Transverse colon (tissue), 4 donors: ENCODE data around the gene KRT8. TPM values are rescaled to one million over a fixed set of nuclear protein-coding genes. Genes with fewer than 3 reads are reported as not detected.

Experiments used
- DNase-seq: peaks from one replicate; pipeline ENCODE4 v3.0.0-alpha.2; 2019
- H3K27ac ChIP-seq, 4 donors: fragments of 200-600 bp; sonication (generic); 2 replicates each; pipeline ENCODE4 v1.5.1; 2016 to 2018; ENCODE audit warnings: inconsistent platforms in 4 of 4
- H3K27me3 ChIP-seq: fragments of 200-600 bp; sonication (generic); 2 replicates; pipeline ENCODE4 v1.5.1; 2017; ENCODE audit warnings: inconsistent platforms
- H3K36me3 ChIP-seq, 4 donors: fragments of 200-600 bp; sonication (generic); 2 replicates each; pipeline ENCODE4 v1.5.1; 2017 to 2019; ENCODE audit warnings: inconsistent platforms in 4 of 4
- H3K4me1 ChIP-seq, 4 donors: fragments of 200-600 bp; sonication (generic); 2 replicates each; pipeline ENCODE4 v1.5.1; 2017 to 2020; ENCODE audit warnings: inconsistent platforms in 4 of 4
- H3K4me3 ChIP-seq, 4 donors: fragments of 200-600 bp; sonication (generic); 1 replicate in 1 of 4; 2 replicates in 3 of 4; pipeline versions ENCODE4 v1.5.1 to v1.6.1; 2017 to 2019; ENCODE audit warnings: inconsistent platforms in 4 of 4
- H3K9me3 ChIP-seq, 2 donors: fragments of 200-600 bp; sonication (generic); 2 replicates each; pipeline ENCODE4 v1.5.1; 2017 to 2019; ENCODE audit warnings: inconsistent platforms in 2 of 2
- EP300 ChIP-seq: sonication (generic); formaldehyde crosslinking; IDR thresholded peaks from one replicate; pipeline ENCODE4 v1.6.1; 2017; ENCODE audit warnings: antibody characterized with exemption, low read depth
- POLR2A ChIP-seq: fragments of 450-650 bp; IDR thresholded peaks from one replicate; pipeline ENCODE4 v1.6.1; 2016; ENCODE audit warnings: antibody characterized with exemption, mild to moderate bottlenecking, moderate library complexity
- POLR2AphosphoS5 ChIP-seq, 3 donors: sonication (generic); formaldehyde crosslinking; IDR thresholded peaks; one replicate each; pipeline ENCODE4 v1.6.1; 2016; ENCODE audit warnings: antibody characterized with exemption in 3 of 3
- WGBS, 2 donors: methylation state at CpG; one replicate each; pipeline ENCODE4 v1.1.5; 2018; ENCODE audit warnings: low coverage in 1 of 2; 5-methylcytosine and 5-hydroxymethylcytosine counted together
- in situ Hi-C, 4 donors: fragments of 200-750 bp; cut with MboI; loops; one replicate each; pipeline versions ENCODE4 v1.15.0 to v1.15.1; 2017; ENCODE audit warnings: low sequenced_read_pairs in 3 of 4, low pct_ligation_motif_present in 1 of 4, low pct_unique_long_range_greater_than_20kb in 1 of 4
- intact Hi-C: fragments of 100-400 bp; cut with DNase I; formaldehyde crosslinking; loops from one replicate; pipeline ENCODE4 v1.15.1; 2023; ENCODE audit warnings: low total_unique reads
- total RNA-seq, 4 donors: library from RNA; depleted of rRNA; stranded (reverse); fragments of >200 nt; gene quantifications; one replicate each; pipeline ENCODE4 v1.1.0, GENCODE V29; 2016
- TF ChIP-seq, protein P1 (sequence below), 5 experiments: fragments of 200-600 bp in 3 of 5; fragments of 450-650 bp in 2 of 5; sonication (generic) in 3 of 5; IDR thresholded peaks; 1 replicate in 2 of 5; 2 replicates in 3 of 5; pipeline ENCODE4 v1.5.1; 2016 to 2017; ENCODE audit warnings: antibody characterized with exemption in 5 of 5, inconsistent platforms in 3 of 5, mild to moderate bottlenecking in 2 of 5, moderate library complexity in 1 of 5

The KRT8 gene
- total RNA-seq, 4 donors from 2014 or later = 1,016 to 3,505 (median 2,245) TPM

DNA sequence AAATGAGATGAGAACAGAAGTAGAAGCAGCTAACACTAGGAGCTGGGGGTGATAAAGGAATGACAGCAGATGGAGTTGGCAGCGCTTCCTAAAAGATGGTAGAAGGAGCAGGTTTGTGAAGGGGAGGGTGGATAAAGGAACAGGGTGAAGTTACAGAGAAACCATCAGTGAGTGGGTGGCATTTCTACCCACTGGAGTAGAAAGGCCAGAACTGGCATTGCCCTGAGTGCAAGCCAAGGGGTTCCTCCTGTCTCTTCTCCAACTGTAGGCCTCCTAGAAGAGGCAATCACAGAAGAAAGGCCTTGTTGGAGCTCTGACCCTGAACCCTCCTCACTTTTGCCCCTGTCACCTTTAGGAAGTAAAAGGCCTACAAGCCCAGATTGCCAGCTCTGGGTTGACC is 46.2 kb upstream of the KRT8 start:
- intact Hi-C loops = no loop called here

DNA sequence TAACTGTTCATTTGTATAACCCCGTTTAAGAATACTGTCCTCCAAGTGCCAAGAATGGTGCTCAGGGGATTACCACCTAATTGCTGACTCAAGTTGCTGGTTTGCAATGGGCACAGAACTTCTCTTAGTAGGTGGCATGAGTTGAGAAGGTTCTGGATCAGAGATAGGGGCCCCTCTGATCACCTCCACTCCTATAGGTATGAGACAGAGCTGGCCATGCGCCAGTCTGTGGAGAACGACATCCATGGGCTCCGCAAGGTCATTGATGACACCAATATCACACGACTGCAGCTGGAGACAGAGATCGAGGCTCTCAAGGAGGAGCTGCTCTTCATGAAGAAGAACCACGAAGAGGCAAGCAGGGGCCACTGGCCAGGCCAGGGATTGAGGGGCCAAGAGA is 45.7 kb upstream of the KRT8 start:
- in situ Hi-C loops (no loop called here), intact Hi-C loops (no loop called here)
- H3K9me3 ChIP-seq = no peaks in the 10 kb centered on the region
- H3K4me3 ChIP-seq = peak overlapping the region in 3 of 4 donors; percentile 53 to 86 (median 69)
- H3K4me1 ChIP-seq = peaks cover 8 to 32% (median 17%) of the 10 kb centered on the region in 4 donors
- TF ChIP-seq, protein P1, sequence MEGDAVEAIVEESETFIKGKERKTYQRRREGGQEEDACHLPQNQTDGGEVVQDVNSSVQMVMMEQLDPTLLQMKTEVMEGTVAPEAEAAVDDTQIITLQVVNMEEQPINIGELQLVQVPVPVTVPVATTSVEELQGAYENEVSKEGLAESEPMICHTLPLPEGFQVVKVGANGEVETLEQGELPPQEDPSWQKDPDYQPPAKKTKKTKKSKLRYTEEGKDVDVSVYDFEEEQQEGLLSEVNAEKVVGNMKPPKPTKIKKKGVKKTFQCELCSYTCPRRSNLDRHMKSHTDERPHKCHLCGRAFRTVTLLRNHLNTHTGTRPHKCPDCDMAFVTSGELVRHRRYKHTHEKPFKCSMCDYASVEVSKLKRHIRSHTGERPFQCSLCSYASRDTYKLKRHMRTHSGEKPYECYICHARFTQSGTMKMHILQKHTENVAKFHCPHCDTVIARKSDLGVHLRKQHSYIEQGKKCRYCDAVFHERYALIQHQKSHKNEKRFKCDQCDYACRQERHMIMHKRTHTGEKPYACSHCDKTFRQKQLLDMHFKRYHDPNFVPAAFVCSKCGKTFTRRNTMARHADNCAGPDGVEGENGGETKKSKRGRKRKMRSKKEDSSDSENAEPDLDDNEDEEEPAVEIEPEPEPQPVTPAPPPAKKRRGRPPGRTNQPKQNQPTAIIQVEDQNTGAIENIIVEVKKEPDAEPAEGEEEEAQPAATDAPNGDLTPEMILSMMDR (IDR thresholded peaks at IDR 0.05) = no peak
- TF ChIP-seq EP300 (no peak), POLR2AphosphoS5 (IDR thresholded peaks at IDR 0.05) (no peak), POLR2A (no peak)
- 47 to 100% methylated on average over 3 to 7 of the region's 7 CpGs for WGBS, 2 donors
- H3K27ac ChIP-seq = peak overlapping the region; percentile 87 to 96 (median 91)
- no peaks in the 10 kb centered on the region for H3K36me3 ChIP-seq
- DNase-seq = no peak
- no peaks in the 10 kb centered on the region for H3K27me3 ChIP-seq

More for the DNA sequence above, 46.2 kb upstream of the KRT8 start:
- TF ChIP-seq POLR2A (no peak), EP300 (no peak), POLR2AphosphoS5 (IDR thresholded peaks at IDR 0.05) (no peak)
- TF ChIP-seq, protein P1 (IDR thresholded peaks at IDR 0.05) = no peak
- peaks cover 6 to 26% (median 14%) of the 10 kb centered on the region in 4 donors for H3K4me1 ChIP-seq
- H3K27ac ChIP-seq = peak overlapping the region; percentile 87 to 96 (median 91)
- 79 to 100% methylated on average over 1 of the region's 1 CpG for WGBS, 2 donors
- in situ Hi-C loops = no loop called here
- H3K9me3 ChIP-seq = no peaks in the 10 kb centered on the region
- H3K36me3 ChIP-seq = no peaks in the 10 kb centered on the region
- no peak for DNase-seq
- H3K27me3 ChIP-seq = no peaks in the 10 kb centered on the region
- peak overlapping the region in 3 of 4 donors; percentile 53 to 86 (median 69) for H3K4me3 ChIP-seq

DNA sequence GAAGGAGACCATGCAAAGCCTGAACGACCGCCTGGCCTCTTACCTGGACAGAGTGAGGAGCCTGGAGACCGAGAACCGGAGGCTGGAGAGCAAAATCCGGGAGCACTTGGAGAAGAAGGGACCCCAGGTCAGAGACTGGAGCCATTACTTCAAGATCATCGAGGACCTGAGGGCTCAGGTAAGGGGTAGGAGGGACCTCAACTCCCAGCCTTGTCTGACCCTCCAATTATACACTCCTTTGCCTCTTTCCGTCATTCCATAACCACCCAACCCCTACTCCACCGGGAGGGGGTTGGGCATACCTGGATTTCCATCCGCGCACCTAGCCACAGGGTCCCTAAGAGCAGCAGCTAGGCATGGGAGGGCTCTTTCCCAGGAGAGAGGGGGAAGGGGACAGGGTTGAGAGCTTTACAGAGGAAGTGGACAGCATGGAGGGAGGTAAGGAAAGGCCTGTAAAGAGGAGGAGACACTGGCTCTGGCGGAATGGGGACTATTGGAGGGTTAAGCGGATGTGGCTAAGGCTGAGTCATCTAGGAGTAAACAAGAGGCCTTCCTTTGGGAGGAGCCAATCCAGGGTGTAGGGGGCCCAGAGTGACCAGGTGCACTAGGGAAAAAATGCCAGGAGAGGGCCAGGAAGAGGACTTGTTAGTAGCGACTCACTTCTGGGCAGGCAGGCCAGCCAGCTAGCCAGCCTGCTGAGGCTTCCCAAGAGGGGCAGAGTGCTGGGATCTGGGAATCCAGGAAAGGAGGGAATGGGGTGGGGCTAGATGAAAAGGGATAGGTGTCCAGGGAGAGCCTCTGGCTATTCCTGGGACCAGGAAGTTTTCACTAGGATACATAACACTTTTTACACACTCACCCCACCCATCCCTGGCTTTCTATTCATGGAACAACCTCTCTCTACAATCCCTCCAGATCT is 44.8 kb upstream of the KRT8 start:
- no peaks in the 10 kb centered on the region for H3K9me3 ChIP-seq
- H3K36me3 ChIP-seq = no peaks in the 10 kb centered on the region
- H3K4me3 ChIP-seq = peak overlapping the region; percentile 40 to 86 (median 61)
- H3K27ac ChIP-seq = peak overlapping the region; percentile 87 to 96 (median 91)
- intact Hi-C loops = no loop called here
- no peaks in the 10 kb centered on the region for H3K27me3 ChIP-seq
- peaks cover 8 to 32% (median 17%) of the 10 kb centered on the region in 4 donors for H3K4me1 ChIP-seq
- TF ChIP-seq, protein P1 (IDR thresholded peaks at IDR 0.05) = peak in 1 of 5 experiments; percentile 50
- TF ChIP-seq POLR2AphosphoS5 (IDR thresholded peaks at IDR 0.05) (peak; percentile 78 to 96 (median 94)), POLR2A (peak; percentile 95), EP300 (peak; percentile 3)
- 29 to 33% methylated on average over 6 to 13 of the region's 13 CpGs for WGBS, 2 donors
- DNase-seq = peak; percentile 85
- in situ Hi-C loops = no loop called here

DNA sequence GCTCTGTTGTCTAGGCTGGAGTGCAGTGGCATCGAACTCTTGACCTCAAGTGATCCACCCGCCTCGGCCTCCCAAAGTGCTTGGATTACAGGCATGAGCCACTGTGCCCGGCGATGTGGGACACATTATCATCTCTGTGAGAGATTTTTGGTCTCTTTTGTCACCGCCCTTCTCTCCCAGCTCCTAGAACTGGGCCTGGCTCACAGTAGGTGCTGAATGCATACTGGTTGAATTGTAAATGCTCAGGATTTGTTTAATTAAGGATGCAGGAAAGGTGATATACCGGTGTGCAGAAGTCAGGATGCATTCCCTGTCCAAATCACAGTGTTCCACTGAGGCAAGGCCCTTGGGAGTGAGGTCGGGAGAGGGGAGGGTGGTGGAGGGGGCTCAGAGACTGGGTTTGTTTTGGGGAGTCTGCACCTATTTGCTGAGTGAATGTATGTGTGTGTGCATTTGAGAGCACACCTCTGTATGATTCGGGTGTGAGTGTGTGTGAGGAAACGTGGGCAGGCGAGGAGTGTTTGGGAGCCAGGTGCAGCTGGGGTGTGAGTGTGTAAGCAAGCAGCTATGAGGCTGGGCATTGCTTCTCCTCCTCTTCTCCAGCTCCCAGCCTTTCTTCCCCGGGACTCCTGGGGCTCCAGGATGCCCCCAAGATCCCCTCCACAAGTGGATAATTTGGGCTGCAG is 43.0 kb upstream of the KRT8 start:
- intact Hi-C loops (no loop called here), in situ Hi-C loops (no loop called here)
- Histone ChIP-seq H3K36me3 (no peaks in the 10 kb centered on the region), H3K27ac (peak overlapping the region in 3 of 4 donors; percentile 90 to 96 (median 92)), H3K9me3 (no peaks in the 10 kb centered on the region), H3K4me1 (peaks cover 8 to 33% (median 17%) of the 10 kb centered on the region in 4 donors), H3K4me3 (no peak overlapping the region), H3K27me3 (no peaks in the 10 kb centered on the region)
- WGBS, 2 donors = 50 to 70% methylated on average over 2 to 12 of the region's 12 CpGs
- no peak for DNase-seq
- TF ChIP-seq, protein P1 (IDR thresholded peaks at IDR 0.05) = no peak
- TF ChIP-seq EP300 = no peak
- TF ChIP-seq POLR2AphosphoS5 (IDR thresholded peaks at IDR 0.05) = no peak
- TF ChIP-seq POLR2A = no peak
